Cortex of kidney (tissue), 1 donor: ENCODE measurements around the gene ANKHD1.
"Not testable (repeated sequence)": the region's sequence is repeated elsewhere in the genome, so short reads cannot be mapped to it uniquely, and the experiment has no call there.

Experiments used
- DNase-seq: peaks from one replicate; lab custom pipeline; 2025; lab: John Stamatoyannopoulos, UW

The ANKHD1 gene

GRCh38 chr5:140427726-140428125 is 26.1 kb downstream of the ANKHD1 start:
- not testable (repeated sequence) for DNase-seq

DNA sequence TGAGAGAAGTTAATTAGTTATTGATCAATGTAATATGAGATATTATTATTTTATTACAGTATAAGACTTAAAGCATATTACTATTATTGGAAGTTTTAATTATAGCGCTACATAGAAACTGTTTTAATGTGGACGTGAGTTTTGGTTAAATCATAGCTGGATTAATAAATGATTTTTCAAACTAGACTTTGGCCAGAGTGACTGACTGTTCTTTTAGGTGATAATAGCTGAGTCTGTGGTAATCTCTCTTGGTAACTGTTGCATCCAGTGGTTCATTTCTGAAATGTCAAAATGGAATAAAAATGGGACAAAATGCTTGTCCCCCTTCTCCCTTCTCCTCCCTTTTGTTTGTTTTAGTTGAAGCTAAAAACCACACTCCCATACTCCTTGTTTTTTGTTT is 28.1 kb downstream of the ANKHD1 start:
- no peak for DNase-seq

- no peak for DNase-seq
Observed at GRCh38 chr5:140432212-140432611, 30.6 kb downstream of the ANKHD1 start.

- DNase-seq = no peak
Observed at GRCh38 chr5:140432916-140433315, 31.3 kb downstream of the ANKHD1 start.

DNA sequence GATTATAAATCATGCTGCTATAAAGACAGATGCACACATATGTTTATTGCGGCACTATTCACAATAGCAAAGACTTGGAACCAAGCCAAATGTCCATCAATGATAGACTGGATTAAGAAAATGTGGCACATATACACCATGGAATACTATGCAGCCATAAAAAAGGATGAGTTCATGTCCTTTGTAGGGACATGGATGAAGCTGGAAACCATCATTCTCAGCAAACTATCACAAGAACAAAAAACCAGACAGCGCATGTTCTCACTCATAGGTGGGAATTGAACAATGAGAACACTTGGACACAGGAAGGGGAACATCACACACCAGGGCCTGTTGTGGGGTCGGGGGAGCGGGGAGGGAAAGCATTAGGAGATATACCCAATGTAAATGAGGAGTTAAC is 55.7 kb downstream of the ANKHD1 start:
- DNase-seq = not testable (repeated sequence)

GRCh38 chr5:140466981-140467742 is 65.5 kb downstream of the ANKHD1 start:
- no peak for DNase-seq

DNA sequence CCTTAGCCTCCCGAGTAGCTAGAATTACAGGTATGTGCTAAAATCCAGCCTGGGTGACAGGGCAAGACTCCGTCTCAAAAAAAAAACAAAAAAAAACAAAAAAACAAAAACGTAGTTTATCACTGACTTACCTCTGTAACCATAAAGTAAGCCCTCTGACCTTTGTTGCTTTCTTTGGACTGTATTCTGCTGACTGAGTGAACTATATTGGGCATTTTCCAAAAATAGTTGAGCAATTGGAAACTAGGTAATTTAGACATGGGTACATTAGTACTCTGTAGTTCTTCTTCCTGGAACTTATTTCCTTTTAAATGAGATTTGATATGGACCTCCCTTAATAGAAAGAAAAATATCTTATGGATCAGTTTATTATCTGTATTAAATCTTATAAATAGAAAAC is 66.6 kb downstream of the ANKHD1 start:
- DNase-seq = no peak

- DNase-seq = no peak
Observed at GRCh38 chr5:140469259-140469658, 67.6 kb downstream of the ANKHD1 start.

- DNase-seq = no peak
Observed at GRCh38 chr5:140480310-140481014, 78.8 kb downstream of the ANKHD1 start.

DNA sequence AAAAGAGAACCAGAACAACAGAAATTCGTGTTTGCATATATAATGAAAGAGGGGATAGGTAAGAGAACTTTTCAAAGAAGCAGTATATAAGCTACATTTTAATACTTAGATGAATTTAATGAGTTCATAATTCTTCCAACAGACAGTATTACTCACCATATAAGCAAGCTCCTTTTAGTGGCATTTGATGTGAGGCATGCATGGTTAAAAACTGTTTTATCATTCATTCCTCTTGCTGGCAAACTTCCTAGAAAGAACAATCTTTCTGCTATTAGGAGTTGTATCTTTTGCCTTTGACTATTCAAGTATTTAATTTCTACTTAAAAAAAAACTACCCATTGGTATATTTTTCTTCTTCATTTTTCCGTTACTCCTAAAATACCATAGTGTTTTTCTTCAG is 80.1 kb downstream of the ANKHD1 start:
- no peak for DNase-seq

DNA sequence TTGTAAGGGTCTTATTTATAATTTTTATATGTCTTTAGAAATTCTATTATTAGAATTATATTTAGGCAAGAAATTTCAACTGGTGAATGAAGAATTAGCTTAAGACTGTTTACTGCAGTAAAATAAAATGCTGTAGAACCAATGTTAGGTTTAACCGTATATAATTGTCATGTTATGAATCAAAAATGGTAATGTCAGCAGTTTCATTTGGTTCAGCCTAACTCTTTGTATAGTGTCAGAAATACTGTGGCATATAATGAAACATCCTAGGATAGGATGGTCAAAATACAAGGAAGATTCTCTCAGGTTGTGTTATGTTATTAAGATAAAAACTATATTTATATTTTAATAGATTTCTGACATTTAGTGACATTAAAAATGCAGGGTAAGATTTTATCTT is 81.4 kb downstream of the ANKHD1 start:
- no peak for DNase-seq

GRCh38 chr5:140488141-140488540 is 86.5 kb downstream of the ANKHD1 start:
- DNase-seq = not testable (repeated sequence)

DNA sequence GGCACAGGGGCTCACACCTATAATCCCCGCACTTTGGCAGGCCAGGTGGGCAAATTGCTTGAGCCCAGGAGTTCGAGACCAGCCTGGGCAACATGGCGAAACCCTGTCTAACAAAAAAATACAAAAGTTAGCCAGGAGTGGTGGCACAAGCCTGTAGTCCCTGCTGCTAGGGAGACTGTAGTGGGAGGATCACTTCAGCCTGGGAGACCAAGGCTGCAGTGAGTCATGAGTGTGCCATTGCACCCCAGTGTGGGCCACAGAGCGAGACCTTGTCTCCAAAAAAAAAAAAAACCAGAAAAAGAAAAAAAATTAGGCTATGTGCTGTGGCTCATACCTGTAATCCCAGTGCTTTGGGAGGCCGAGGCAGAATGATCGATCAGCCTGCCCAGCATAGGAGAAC is 87.3 kb downstream of the ANKHD1 start:
- no peak for DNase-seq

DNA sequence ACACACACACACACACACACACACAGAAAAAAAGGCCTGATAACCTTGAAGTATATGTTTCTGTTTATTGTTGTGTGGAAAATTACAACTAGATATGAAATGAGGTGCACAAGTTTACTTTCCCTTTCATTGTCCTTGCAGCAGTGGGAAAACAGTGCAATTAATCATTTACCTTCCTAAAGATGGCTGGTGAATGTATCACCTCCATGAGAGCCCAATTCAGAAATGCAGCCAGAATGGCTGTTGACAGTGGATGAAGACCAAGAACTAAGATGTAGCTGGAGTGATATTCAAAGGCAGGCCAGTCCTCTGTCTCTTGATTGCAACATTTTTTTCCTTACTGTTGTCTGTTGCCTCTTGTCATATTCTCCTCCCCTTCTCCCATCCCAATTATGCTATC is 96.3 kb downstream of the ANKHD1 start:
- no peak for DNase-seq

- DNase-seq = no peak
Observed at GRCh38 chr5:140498591-140498990, 97.0 kb downstream of the ANKHD1 start.

GRCh38 chr5:140502834-140503233 is 101.2 kb downstream of the ANKHD1 start:
- DNase-seq = no peak

GRCh38 chr5:140509898-140510297 is 108.3 kb downstream of the ANKHD1 start:
- DNase-seq = no peak

DNA sequence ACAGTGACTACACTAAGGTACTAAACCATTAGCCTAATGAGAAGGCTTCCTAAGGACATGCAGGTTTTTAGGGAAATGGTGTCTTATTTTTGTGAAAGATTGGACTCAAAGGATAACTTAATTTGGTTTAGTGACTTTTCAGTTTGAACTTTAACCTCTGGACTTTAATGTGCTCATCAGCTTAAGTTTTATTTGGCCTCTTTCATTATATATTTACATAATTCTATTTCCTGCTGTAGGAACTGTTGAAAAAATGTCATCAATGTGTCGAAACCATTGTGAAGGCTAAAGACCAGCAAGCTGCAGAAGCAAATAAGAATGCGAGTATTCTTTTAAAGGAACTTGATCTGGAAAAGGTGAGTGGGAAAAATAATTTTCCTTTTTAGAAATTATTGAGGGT is 111.5 kb downstream of the ANKHD1 start:
- DNase-seq = no peak

DNA sequence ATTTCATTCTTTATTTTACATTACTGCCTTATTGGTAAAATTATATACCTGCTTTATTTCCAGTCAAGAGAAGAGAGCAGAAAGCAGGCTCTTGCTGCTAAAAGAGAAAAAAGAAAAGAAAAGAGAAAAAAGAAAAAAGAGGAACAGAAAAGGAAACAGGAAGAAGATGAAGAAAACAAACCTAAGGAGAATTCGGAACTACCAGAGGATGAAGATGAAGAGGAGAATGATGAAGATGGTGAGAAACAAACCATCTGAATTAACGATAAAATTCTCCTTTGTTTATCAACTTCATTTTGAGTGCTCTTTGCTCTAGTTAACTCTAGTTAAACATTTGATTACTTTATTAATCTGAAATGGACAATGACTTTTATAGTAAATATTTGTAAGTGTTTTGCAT is 122.4 kb downstream of the ANKHD1 start:
- no peak for DNase-seq

DNA sequence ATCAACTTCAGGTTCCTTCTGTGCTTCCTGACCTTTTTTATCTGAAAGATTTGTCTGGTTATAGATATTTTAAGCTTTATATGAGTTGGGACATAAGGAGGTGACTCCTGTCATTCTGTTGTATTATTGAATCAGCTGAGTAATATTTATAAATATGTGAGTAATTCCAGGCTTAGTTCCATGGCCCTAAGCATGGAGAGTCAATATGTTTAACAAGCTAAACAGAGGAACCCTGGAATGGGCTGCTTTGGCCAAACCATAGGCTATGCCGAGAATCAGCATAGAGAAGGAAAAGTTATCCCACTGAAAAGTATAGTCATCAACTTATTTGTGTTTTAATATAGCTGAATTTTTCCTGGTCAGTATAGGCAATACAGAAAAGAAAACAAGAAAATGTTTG is 138.6 kb downstream of the ANKHD1 start:
- no peak for DNase-seq

DNA sequence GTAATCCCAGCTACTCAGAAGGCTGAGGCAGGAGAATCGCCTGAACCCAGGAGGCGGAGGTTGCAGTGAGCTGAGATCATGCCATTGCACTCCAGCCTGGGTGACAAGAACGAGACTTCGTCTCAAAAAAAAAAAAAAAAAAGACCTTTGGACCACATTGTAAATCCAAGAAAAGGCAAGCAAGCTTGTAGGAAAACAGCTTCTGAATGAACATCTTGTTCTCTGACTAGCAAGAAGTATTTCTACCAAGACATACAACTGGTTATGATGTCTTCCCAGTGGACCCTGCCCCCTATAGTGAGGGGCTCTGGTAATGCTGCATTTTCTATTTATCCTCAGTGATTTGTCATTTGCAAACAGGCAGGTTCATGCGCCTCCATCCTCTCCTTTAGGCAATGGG is 141.3 kb downstream of the ANKHD1 start:
- no peak for DNase-seq

DNA sequence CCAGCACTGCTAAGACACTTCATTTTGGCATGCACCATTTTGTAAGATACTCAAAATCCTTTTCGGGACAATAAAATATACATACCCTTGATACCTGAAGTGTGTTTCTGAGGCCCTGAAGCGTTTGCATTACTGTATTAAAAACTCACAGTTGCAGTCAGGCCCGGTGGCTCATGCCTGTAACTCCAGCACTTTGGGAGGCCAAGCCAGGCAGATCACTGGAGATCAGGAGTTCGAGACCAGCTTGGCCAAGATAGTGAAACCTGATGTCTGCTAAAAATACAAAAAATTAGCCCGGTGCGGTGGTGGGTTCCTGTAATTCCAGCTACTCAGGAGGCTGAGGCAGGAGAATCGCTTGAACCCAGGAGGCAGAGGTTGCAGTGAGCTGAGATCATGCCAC is 143.4 kb downstream of the ANKHD1 start:
- DNase-seq = no peak

DNA sequence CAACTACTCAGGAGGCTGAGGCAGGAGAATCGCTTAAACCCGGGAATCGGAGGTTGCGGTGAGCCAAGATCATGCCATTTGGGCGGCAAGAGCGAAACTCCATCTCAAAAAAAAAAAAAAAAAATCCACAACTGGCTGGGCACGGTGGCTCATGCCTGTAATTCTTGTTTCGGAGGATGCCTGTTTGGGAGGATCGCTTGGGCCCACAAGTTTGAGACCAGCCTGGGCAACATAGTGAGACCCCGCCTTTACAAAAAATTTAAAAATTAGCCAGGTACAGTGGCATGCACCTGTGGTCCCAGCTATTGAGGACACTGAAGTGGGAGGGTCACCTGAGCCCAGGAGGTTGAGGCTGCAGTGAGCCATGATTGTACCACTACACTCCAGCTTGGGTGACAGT is 144.0 kb downstream of the ANKHD1 start:
- DNase-seq = no peak
